H1 (cell line): Measurements from ENCODE around the gene ENTPD1. TPM values are rescaled to one million over a fixed set of nuclear protein-coding genes. Genes with fewer than 3 reads are reported as not detected.

ENCODE experiments used
- CTCF ChIA-PET: fragments of 300-600 bp; sonication (Branson Sonifier 250); formaldehyde crosslinking; loops from one replicate; lab custom pipeline; 2021; ENCODE audit not compliant: partially characterized antibody; lab: Charles Lee
- POLR2A ChIA-PET: fragments of 300-600 bp; sonication (Branson Sonifier 250); formaldehyde crosslinking; loops from one replicate; lab custom pipeline; 2021; ENCODE audit warnings: inconsistent platforms; ENCODE audit not compliant: partially characterized antibody; lab: Charles Lee
- DNase-seq, 2 experiments: peaks; one replicate each; pipeline versions ENCODE4 v3.0.0 to v3.0.0-alpha.2; 2010 to 2022; ENCODE audit warnings: low spot score in 2 of 2, low read depth in 1 of 2, mixed read lengths in 1 of 2
- FAIRE-seq: peaks from 2 replicates; lab custom pipeline; 2011; peaks lifted over from hg19 to GRCh38; lab: Jason Lieb, UNC
- H2AFZ ChIP-seq: 2 replicates; pipeline ENCODE4 v1.8.1; 2012; ENCODE audit warnings: low read length, inconsistent platforms
- H2AK5ac ChIP-seq: 2 replicates; pipeline ENCODE4 v1.6.1; 2013; ENCODE audit warnings: low read depth, low read length
- H2BK120ac ChIP-seq: replicated peaks from 2 replicates; pipeline ENCODE3; 2013; ENCODE audit warnings: low read depth, low read length, inconsistent platforms
- H2BK12ac ChIP-seq: 2 replicates; pipeline ENCODE4 v1.6.1; 2013; ENCODE audit warnings: low read depth, low read length
- H2BK15ac ChIP-seq: 2 replicates; pipeline ENCODE4 v1.6.1; 2013; ENCODE audit warnings: low read length
- H2BK20ac ChIP-seq: 2 replicates; pipeline ENCODE4 v1.6.1; 2013; ENCODE audit warnings: low read length
- H2BK5ac ChIP-seq: 2 replicates; pipeline ENCODE4 v1.6.1; 2013; ENCODE audit warnings: low read depth, low read length
- H3K14ac ChIP-seq: 2 replicates; pipeline ENCODE4 v1.6.1; 2013; ENCODE audit warnings: inconsistent platforms; ENCODE audit not compliant: insufficient read length
- H3K18ac ChIP-seq: 2 replicates; pipeline ENCODE4 v1.6.1; 2013; ENCODE audit warnings: low read length; ENCODE audit errors: extremely low read depth
- H3K23ac ChIP-seq: 2 replicates; pipeline ENCODE4 v1.6.1; 2013; ENCODE audit warnings: inconsistent platforms; ENCODE audit not compliant: insufficient read length
- H3K23me2 ChIP-seq: 2 replicates; pipeline ENCODE4 v1.6.1; 2013; ENCODE audit warnings: low read depth, low read length
- H3K27ac ChIP-seq: 2 replicates; pipeline ENCODE4 v1.6.1; 2011; ENCODE audit warnings: low read depth, low read length, inconsistent platforms
- H3K27me3 ChIP-seq, 4 experiments: replicated peaks in 1 of 4; 1 replicate in 1 of 4; 2 replicates in 3 of 4; pipeline versions ENCODE4 v1.6.1 to v1.8.1; 2011 to 2013; ENCODE audit warnings: low read length in 3 of 4, mild to moderate bottlenecking in 3 of 4, inconsistent platforms in 2 of 4, mixed read lengths in 2 of 4, moderate library complexity in 1 of 4; ENCODE audit not compliant: control insufficient read depth in 3 of 4, insufficient read depth in 3 of 4; ENCODE audit errors: extremely low read depth in 1 of 4
- H3K36me3 ChIP-seq, 4 experiments: 2 replicates each; pipeline versions ENCODE4 v1.6.1 to v1.8.1; 2011 to 2013; ENCODE audit warnings: mild to moderate bottlenecking in 4 of 4, low read length in 3 of 4, moderate library complexity in 2 of 4, control low read depth in 1 of 4, inconsistent platforms in 1 of 4; ENCODE audit not compliant: insufficient read depth in 4 of 4, control insufficient read depth in 2 of 4
- H3K4ac ChIP-seq: replicated peaks from 2 replicates; pipeline ENCODE3; 2013; ENCODE audit warnings: low read length, low read depth, mixed read lengths, inconsistent platforms; ENCODE audit not compliant: insufficient read length
- H3K4me1 ChIP-seq, 4 experiments: replicated peaks in 1 of 4; 1 replicate in 1 of 4; 2 replicates in 3 of 4; pipeline versions ENCODE4 v1.6.1 to v1.8.1; 2011 to 2013; ENCODE audit warnings: low read length in 3 of 4, inconsistent platforms in 2 of 4, mixed read lengths in 1 of 4; ENCODE audit not compliant: insufficient read depth in 4 of 4, control insufficient read depth in 3 of 4
- H3K4me2 ChIP-seq, 2 experiments: 2 replicates each; pipeline versions ENCODE4 v1.6.1 to v1.8.1; 2011 to 2013; ENCODE audit warnings: low read depth in 2 of 2, low read length in 2 of 2, control low read depth in 1 of 2, inconsistent platforms in 1 of 2, mild to moderate bottlenecking in 1 of 2; ENCODE audit not compliant: insufficient read depth in 1 of 2
- H3K4me3 ChIP-seq, 4 experiments: fragments of 200-600, 300-600 bp in 1 of 4; sonication (generic), shearing (Covaris generic), sonication (Bioruptor Twin) in 1 of 4; 2 replicates each; pipeline versions ENCODE4 v1.5.1 to v1.8.1; 2011 to 2016; ENCODE audit warnings: low read length in 4 of 4, low read depth in 3 of 4, control low read depth in 2 of 4, inconsistent platforms in 2 of 4, mild to moderate bottlenecking in 2 of 4, mixed read lengths in 1 of 4, moderate library complexity in 1 of 4; ENCODE audit not compliant: insufficient read depth in 2 of 4; ENCODE audit errors: extremely low read depth in 1 of 4
- H3K56ac ChIP-seq: replicated peaks from 2 replicates; pipeline ENCODE3; 2013; ENCODE audit warnings: low read depth, mild to moderate bottlenecking, mixed read lengths, low read length, inconsistent platforms; ENCODE audit not compliant: insufficient read length
- H3K79me1 ChIP-seq: 2 replicates; pipeline ENCODE4 v1.6.1; 2013; ENCODE audit warnings: low read depth, low read length, control low read depth
- H3K79me2 ChIP-seq, 2 experiments: 2 replicates each; pipeline versions ENCODE4 v1.6.1 to v1.8.1; 2012 to 2013; ENCODE audit warnings: low read length in 2 of 2, mild to moderate bottlenecking in 2 of 2, inconsistent platforms in 1 of 2; ENCODE audit not compliant: insufficient read depth in 2 of 2, control insufficient read depth in 1 of 2
- H3K9ac ChIP-seq, 4 experiments: replicated peaks in 1 of 4; 1 replicate in 1 of 4; 2 replicates in 3 of 4; pipeline versions ENCODE4 v1.6.1 to v1.8.1; 2011 to 2013; ENCODE audit warnings: low read depth in 3 of 4, low read length in 3 of 4, control low read depth in 2 of 4, mild to moderate bottlenecking in 2 of 4, moderate library complexity in 2 of 4, inconsistent platforms in 1 of 4; ENCODE audit errors: extremely low read depth in 1 of 4
- H3K9me3 ChIP-seq, 2 experiments: 2 replicates each; pipeline versions ENCODE4 v1.6.1 to v1.8.1; 2012 to 2013; ENCODE audit warnings: mild to moderate bottlenecking in 2 of 2, moderate library complexity in 2 of 2, control low read depth in 1 of 2, inconsistent platforms in 1 of 2, low read depth in 1 of 2, low read length in 1 of 2, mixed read lengths in 1 of 2; ENCODE audit not compliant: insufficient read depth in 2 of 2
- H4K20me1 ChIP-seq, 2 experiments: replicated peaks in 1 of 2; 2 replicates each; pipeline versions ENCODE3 to v1.8.1; 2011 to 2013; ENCODE audit warnings: inconsistent platforms in 2 of 2, low read length in 2 of 2, mild to moderate bottlenecking in 1 of 2; ENCODE audit not compliant: insufficient read depth in 2 of 2, control insufficient read depth in 1 of 2
- H4K5ac ChIP-seq: 2 replicates; pipeline ENCODE4 v1.6.1; 2013; ENCODE audit warnings: low read length, low read depth, mixed read lengths, inconsistent platforms; ENCODE audit not compliant: insufficient read length
- H4K8ac ChIP-seq: 2 replicates; pipeline ENCODE4 v1.8.0; 2013; ENCODE audit warnings: mild to moderate bottlenecking, moderate library complexity, low read length, inconsistent platforms; ENCODE audit not compliant: insufficient read depth; ENCODE audit errors: extremely low read depth
- H4K91ac ChIP-seq: replicated peaks from 2 replicates; pipeline ENCODE3; 2013; ENCODE audit warnings: low read length, mixed read lengths, inconsistent platforms; ENCODE audit not compliant: insufficient read length
- BACH1 ChIP-seq: IDR thresholded peaks from 2 replicates; pipeline ENCODE4 v1.6.1; 2012; ENCODE audit warnings: low read length, improper control_type of control experiment
- CHD2 ChIP-seq: IDR thresholded peaks from 2 replicates; pipeline ENCODE4 v1.6.1; 2012; ENCODE audit warnings: low read length, improper control_type of control experiment
- CREB1 ChIP-seq: IDR thresholded peaks from 2 replicates; pipeline ENCODE4 v1.6.1; 2012; ENCODE audit warnings: inconsistent platforms
- GABPA ChIP-seq: IDR thresholded peaks from 2 replicates; pipeline ENCODE4 v1.6.1; 2011; ENCODE audit warnings: mild to moderate bottlenecking, low read length, moderate library complexity, borderline replicate concordance; ENCODE audit not compliant: insufficient read depth
- JUND ChIP-seq: IDR thresholded peaks from 2 replicates; pipeline ENCODE4 v1.6.1; 2011; ENCODE audit warnings: mild to moderate bottlenecking, improper control_type of control experiment, low read length
- KDM1A ChIP-seq: fragments of 200-600, 300-600 bp; sonication (generic); IDR thresholded peaks from 2 replicates; pipeline ENCODE4 v1.7.1; 2016; ENCODE audit warnings: mild to moderate bottlenecking, low read length, borderline replicate concordance
- RAD21 ChIP-seq, 2 experiments: IDR thresholded peaks in 1 of 2; conservative IDR thresholded peaks in 1 of 2; 2 replicates each; pipeline ENCODE4 v1.6.1; 2011; ENCODE audit warnings: low read depth in 2 of 2, low read length in 2 of 2, improper control_type of control experiment in 1 of 2, inconsistent platforms in 1 of 2, mild to moderate bottlenecking in 1 of 2, moderate library complexity in 1 of 2
- SIX5 ChIP-seq: IDR thresholded peaks from 2 replicates; pipeline ENCODE4 v1.6.1; 2011; ENCODE audit warnings: mild to moderate bottlenecking, low read depth, low read length
- SRF ChIP-seq: IDR thresholded peaks from 2 replicates; pipeline ENCODE4 v1.6.1; 2011; ENCODE audit warnings: mild to moderate bottlenecking, low read depth, low read length, moderate library complexity
- TEAD4 ChIP-seq: IDR thresholded peaks from 2 replicates; pipeline ENCODE4 v1.6.1; 2012; ENCODE audit warnings: low read depth, low read length, inconsistent platforms, mixed read lengths
- WGBS, 2 experiments: shearing (Covaris generic) in 1 of 2; methylation state at CpG; one replicate each; pipeline versions ENCODE4 v1.1.6 to v1.1.7; 2013 to 2015; ENCODE audit warnings: low lambda C conversion rate in 2 of 2, mixed read lengths in 2 of 2, inconsistent platforms in 1 of 2, low coverage in 1 of 2, missing lambda C conversion rate in 1 of 2; ENCODE audit not compliant: insufficient replicate concordance in 2 of 2, insufficient coverage in 1 of 2, insufficient read length in 1 of 2; ENCODE audit errors: extremely low coverage in 1 of 2, missing lambda C conversion rate in 1 of 2; 5-methylcytosine and 5-hydroxymethylcytosine counted together
- polyA plus RNA-seq, 7 experiments: library from polyadenylated mRNA; depleted of rRNA in 3 of 7; stranded (reverse) in 5 of 7; unstranded in 2 of 7; fragments of >200 nt in 5 of 7; fragments of 200-250 nt in 2 of 7; gene quantifications; 1 replicate in 5 of 7; 2 replicates in 1 of 7; 4 replicates in 1 of 7; pipeline versions ENCODE4 v1.2.1 to v1.2.3, GENCODE V29; 2011 to 2013; ENCODE audit warnings: missing spikeins in 2 of 7, mixed read lengths in 2 of 7
- total RNA-seq: library from RNA; stranded (reverse); fragmentation: NEBNext Ultra II Directional; extraction: Animal tissue kit (Norgen Biotek cat#: 25700); gene quantifications from 2 replicates; pipeline ENCODE4 v1.2.1, GENCODE V29; 2021
- TF ChIP-seq, protein P1 (sequence below): IDR thresholded peaks from 2 replicates; pipeline ENCODE4 v1.6.1; 2012; ENCODE audit warnings: inconsistent platforms

The ENTPD1 gene
- total and polyA plus RNA-seq, 2 of the 8 experiments (the other 6 are each of a cell fraction or from before 2014, with no cell fraction given): 2.2 to 2.5 TPM

DNA sequence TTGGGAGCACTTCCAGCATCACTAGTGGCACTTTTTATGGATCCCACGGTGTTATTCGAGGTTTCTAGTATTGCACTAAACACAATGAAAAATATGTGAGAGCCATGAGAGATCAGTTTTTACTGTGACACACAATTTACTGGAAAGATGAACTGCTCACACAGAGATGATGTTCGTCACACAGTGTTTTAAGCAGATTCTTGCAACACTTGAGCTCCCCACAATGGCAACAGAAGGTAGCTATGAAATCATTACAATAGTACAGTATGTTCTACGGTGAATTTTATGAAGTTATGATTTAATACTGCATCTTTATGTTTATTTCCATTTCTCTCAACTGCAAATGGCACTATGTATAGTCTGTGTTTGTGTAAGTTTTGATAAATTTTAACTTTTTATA, 27.4 kb upstream of the ENTPD1 start:
- 93% methylated on average over 4 of the region's 4 CpGs; no CpG with 5 or more reads in 1 of the 2 experiments for WGBS, 2 experiments

More for the DNA sequence above, 27.4 kb upstream of the ENTPD1 start:
- POLR2A ChIA-PET: no interaction called here
- Histone ChIP-seq H4K20me1 (no peaks in the 10 kb centered on the region), H3K36me3 (no peaks in the 10 kb centered on the region), H3K23ac (no peak overlapping the region), H4K8ac (no peak overlapping the region), H2BK20ac (no peak overlapping the region), H2BK12ac (no peak overlapping the region), H3K27ac (no peak overlapping the region), H3K56ac (no peak overlapping the region), H3K9me3 (peaks cover 10 to 16% of the 10 kb centered on the region in 2 experiments), H2BK5ac (no peak overlapping the region), H3K79me1 (no peaks in the 10 kb centered on the region), H2AK5ac (no peak overlapping the region), H4K5ac (no peak overlapping the region), H3K23me2 (no peaks in the 10 kb centered on the region), H3K79me2 (no peaks in the 10 kb centered on the region), H2AFZ (no peak overlapping the region), H3K4me1 (no peaks in the 10 kb centered on the region), H2BK120ac (no peak overlapping the region), H3K4me3 (no peak overlapping the region), H3K4ac (no peak overlapping the region), H2BK15ac (no peak overlapping the region)
- no peak for FAIRE-seq
- no peak for DNase-seq
- CTCF ChIA-PET: interaction anchor here (1.1 kb wide), 1 partner anchor 113 kb away, joined by 6 read pairs; no protein-coding TSS in a partner anchor
- TF ChIP-seq GABPA: no peak
- no peak for TF ChIP-seq TEAD4
- no peak for TF ChIP-seq BACH1
- TF ChIP-seq SRF: no peak
- TF ChIP-seq RAD21 (IDR thresholded peaks at IDR 0.05 in 1 of 2, conservative IDR thresholded peaks at IDR 0.05 in 1 of 2; ENCODE audit: low read depth in 2 of 2, low read length in 2 of 2): no peak
- no peak for TF ChIP-seq SIX5
- TF ChIP-seq KDM1A: no peak
- TF ChIP-seq CHD2: no peak
- TF ChIP-seq, protein P1, sequence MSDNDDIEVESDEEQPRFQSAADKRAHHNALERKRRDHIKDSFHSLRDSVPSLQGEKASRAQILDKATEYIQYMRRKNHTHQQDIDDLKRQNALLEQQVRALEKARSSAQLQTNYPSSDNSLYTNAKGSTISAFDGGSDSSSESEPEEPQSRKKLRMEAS: no peak
- TF ChIP-seq CREB1: no peak
- TF ChIP-seq JUND: no peak
- TF ChIP-seq, all 59 proteins: peak for 0
- Histone ChIP-seq H3K4me2 (no peak overlapping the region), H3K18ac (no peak overlapping the region), H3K27me3 (no peaks in the 10 kb centered on the region), H4K91ac (no peak overlapping the region), H3K9ac (no peak overlapping the region), H3K14ac (no peak overlapping the region)
